CD4-positive, alpha-beta T cell treated with Interleukin-6 for 4 hours (primary cell): ENCODE measurements around the gene TNFRSF1B.
"Not testable (repeated sequence)": the region's sequence is repeated elsewhere in the genome, so short reads cannot be mapped to it uniquely, and the experiment has no call there.

Experiments
- DNase-seq: peaks from one replicate; pipeline ENCODE4 v3.0.0-alpha.2; 2020; ENCODE audit warnings: mixed read lengths

The TNFRSF1B gene

DNA sequence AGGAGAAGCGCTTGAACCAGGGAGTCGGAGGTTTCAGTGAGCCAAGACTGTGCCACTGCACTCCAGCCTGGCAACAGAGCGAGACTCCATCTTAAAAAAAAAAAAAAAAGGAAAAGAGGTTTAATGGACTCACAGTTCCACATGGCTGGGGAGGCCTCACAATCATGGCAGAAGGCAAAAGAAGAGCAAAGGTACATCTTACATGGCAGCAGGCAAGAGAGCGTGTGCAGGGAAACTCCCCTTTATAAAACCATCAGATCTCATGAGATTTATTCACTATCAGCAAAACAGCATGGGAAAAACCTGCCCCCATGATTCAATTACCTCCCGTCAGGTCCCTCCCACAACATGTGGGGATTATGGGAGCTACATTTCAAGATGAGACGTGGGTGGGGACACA is 57.3 kb downstream of the TNFRSF1B start:
- not testable (repeated sequence) for DNase-seq

DNA sequence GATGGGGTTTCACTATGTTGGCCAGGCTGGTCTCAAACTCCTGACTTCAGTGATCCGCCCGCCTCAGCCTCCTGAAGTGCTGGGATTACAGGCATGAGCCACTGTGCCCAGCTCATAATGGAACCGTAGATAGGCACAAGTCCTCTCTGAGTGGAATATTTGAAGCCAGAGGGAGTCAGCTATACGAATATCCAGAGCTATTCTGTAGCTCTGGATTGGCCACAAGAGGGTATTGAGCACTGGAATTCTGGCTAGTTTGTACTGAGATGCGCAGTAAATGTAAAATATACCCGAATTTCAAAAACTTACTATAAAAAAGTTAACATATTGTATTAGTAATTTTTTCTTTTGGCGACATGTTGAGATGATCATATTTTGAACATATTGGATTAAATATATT is 62.2 kb downstream of the TNFRSF1B start:
- no peak for DNase-seq

DNA sequence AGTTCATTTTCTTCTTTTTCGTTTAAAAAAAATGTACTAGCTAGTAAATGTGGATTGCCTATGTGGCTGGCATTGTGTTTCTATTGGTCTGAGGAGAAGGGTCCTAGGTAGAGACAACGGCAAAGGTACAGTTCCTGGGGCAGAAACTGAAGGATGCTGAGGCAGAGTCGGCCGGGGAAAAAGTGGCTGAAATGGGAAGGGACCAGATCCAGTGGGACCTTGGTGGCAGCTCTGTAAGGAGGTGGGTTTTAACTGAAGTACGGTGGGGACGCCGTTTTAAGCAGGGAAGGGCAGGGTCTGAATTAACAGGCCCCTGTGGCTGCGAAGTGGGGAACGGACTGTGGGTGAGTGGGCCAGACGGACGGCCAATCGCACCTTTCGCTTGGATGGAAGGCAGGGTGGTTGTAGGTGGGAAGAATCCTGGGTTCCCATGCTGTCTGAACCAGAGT is 62.6 kb downstream of the TNFRSF1B start:
- DNase-seq = no peak

DNA sequence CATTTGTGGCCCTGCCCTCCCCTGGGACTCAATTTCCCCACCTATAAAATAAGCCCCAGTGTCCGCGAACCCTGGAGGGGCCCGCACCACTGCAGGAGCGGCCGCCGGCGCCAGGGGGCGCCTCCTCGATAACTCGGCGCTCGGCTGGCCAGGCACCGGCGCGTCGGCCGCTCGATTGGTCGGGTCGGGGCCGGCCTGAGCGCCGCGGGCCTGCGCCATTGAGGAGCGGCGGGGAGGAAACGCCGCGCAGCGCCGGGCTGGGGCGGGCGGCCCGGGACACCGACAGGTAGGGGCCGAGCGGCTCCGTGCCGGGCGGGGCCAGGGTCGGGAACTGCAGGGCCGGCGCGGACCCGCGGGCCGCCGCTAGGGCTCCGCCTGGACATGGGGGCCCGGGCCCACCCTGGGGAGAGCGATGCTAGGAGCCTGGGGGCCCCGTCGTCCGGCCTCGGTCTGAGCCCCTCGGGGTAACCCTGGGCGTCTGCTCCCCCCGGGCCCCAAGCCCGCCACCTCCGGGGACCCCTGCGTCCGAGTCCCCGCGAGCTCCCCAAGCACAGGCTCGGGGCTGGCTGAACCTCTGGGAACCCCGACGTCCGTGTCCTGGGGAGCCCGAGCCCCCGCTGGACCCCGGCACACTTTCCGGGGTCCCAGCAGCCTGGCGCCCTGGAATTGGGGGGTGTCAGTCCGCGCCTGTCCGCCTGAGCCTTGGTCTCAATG is 63.2 kb downstream of the TNFRSF1B start, which contains the start of gene VPS13D:
Gene VPS13D, plus strand, starts transcription at position 196 of the 714 bp plus-strand sequence. CDS start 4,237 bp downstream, outside the sequence.
- peak; percentile 90 for DNase-seq

DNA sequence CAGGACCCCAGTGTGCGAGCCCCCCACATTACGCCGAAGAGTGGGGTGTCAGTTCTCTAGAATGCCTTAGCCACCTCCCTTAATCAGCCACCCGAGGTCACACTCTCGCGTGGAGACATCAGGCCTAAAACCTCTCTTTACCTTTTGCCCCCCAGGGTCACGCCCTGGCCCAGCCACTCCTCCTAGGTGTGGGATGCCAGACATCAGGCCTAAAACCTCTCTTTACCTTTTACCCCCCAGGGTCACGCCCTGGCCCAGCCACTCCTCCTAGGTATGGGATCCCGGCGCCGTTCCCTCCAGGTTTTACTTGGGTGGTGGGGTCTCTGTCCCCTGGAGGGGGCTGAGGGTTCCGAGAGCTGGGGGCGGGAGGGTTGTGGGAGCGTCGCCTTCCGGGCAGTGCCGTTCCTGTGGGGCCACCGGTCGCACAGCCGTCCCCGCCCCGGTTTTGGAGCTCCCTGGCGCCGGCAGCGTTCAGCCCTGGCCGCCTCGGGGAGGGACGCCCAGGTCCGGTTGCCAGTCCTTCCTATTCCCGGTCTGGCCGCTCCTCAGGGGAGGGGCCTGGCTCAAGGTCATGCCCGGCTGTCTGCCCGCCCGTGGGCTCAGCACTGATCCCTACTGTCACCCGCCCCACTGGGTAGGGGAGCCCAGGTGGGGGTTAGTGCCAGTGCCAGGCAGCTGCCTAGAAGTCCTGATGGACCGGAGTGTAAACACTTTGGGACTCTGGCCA is 63.9 kb downstream of the TNFRSF1B start:
- no peak for DNase-seq

DNA sequence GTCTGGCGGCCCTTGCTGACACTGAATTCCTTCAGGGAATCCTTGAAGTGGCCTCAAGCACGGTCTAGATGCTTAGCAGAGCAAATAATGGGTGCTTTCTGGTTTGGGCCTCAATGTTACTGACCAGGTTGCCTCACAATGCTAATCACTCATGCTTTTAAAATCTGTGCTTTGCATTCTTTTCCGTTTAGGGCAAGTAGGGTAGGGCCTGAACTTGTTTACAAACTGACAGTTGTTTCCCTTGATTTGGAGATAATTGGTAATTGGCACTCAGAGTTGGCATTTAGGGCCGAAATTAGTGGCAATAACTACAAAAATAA is 64.4 kb downstream of the TNFRSF1B start:
- no peak for DNase-seq

DNA sequence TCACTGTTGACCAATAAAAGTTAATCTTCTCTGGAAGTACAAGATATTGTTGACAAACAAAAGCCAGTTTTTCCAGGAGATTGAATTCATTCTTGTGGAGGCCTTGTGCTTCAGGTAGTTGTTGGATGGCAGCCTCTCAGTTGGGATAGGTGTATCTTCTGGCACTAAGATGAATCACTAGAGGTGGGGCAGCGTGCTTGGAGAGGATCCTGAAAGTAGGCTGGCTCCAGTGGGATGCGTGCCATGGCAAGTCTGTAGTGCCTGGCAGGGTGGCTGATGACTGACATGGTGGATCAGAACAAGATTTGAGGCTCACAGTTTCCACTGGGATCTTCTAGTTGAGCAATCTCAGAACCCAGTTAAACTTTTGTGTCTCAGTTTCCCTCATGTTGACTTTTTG is 65.4 kb downstream of the TNFRSF1B start:
- no peak for DNase-seq

DNA sequence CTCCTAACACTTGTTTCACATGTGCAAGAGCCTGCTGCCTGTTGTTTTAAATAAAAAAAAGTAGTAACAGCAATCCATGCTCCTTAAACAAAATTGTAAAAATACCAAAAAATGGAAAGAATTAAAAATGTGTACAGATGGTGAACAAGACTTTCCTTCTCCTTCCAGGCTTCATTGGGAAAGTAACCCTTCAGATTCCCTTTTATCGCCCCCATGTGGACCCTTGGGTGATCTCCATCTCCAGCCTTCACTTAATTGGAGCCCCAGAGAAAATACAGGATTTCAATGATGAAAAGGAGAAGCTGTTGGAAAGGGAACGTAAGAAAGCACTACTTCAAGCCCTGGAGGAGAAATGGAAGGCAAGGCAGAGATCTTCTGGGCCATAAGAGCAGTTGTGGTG is 77.3 kb downstream of the TNFRSF1B start:
- DNase-seq = peak; percentile 14

DNA sequence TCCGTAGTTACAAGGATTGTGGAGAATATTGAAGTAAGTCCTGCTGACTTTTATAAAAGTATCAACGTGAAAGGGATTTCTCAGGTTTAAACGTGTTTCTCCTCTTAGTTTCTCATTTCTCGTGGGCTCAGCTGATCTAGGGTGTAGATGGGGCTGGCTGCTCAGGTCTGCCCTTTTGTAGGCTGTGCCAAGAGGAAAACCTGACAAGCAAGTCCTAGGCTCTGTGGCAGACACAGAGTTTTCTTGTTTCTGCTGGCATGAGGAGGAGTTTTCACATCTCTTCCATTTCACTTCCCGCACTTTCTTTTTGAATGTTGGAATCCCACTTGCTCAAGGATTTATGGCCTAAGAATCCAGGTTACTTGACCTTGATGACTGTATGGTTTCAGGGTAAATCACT is 77.8 kb downstream of the TNFRSF1B start:
- no peak for DNase-seq

DNA sequence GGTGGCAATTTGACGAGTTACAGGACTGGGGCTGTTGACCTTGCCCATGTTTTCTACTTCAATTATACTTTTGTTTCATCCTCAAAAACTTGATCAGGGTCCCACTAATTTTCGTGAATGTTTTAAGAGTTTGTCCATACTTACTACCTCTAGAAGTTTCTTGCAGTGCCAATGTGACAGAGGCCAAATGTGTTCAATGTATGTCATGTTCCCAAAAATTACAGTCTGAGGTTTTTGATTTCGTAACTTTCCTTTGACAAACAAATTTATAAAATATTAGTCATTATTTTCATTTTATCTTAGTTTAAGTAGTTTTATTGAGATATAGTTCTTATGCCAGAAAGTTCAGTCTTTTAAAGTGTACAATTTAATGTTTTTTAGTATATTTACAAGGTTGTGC is 78.3 kb downstream of the TNFRSF1B start:
- DNase-seq = no peak

DNA sequence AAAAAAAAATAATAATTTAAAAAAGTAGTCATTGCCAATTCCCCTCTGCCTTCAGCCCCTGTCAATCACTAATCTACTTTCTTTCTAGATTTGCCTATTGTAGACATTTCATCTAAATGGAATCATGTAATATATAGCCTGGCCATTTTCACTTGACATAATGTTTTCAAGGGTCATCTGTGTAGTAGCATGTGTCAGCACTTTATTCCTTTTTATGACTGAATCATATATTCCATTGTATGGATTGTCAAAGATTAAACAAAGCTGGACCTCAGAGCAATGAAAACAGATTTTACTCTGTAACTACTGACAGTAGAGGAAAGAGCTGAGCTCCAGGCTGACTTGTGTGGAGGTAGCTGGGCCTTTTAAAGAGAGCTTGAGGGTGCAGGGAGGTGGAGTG is 78.9 kb downstream of the TNFRSF1B start:
- no peak for DNase-seq

DNA sequence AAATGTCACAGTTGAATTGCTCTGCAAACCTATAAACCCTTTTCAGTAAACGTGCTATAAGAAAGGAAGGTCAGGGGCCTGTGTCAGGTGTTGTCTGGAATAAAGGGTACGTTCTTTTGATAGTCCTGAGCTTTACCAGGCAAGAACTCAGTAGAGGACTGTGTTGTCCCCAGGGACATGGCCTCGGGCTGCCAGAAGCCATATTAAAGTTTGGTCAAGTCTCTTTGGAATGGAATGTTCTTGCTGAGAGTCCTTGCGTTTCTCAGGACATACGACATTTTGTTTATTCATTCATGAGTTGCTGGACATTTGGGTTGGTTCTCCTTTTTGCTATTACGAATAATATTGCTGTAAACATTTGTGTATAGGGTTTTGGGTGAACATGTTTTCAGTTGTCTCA is 79.8 kb downstream of the TNFRSF1B start:
- DNase-seq = no peak

DNA sequence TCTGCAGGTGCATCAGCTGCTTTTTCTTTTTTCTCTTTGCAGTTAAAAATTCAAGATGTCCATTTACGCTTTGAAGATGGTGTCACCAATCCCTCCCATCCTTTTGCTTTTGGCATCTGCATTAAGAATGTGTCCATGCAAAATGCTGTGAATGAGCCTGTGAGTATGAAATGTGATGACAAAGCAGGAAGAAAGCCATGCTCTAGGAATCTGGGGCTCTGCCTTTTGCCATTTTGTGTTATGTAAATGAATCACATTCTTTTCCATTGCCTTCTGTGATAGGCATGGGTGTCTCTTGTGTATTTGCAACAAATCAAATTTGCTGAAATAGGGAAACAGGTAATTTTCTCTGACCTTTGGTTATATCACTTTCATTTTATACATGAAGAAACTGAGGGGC is 82.4 kb downstream of the TNFRSF1B start:
- DNase-seq = no peak

DNA sequence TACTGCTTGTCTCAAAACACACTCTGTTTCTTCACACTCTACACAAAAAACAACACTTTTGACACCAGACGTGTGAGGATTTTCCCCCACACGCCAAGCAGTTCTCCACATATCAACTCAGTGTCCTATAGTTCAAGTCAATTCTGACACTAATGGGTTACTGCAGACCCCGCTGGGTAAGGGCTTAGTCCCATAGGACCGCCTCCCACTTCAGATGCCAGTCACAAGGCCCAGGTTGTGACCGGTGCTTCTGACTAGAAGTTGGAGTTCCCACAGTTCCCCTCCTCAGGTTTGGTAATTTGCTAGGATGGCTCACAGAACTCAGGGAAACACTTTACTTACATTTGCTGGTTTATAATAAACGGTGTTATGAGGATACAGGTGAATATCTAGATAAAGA is 83.0 kb downstream of the TNFRSF1B start:
- no peak for DNase-seq

DNA sequence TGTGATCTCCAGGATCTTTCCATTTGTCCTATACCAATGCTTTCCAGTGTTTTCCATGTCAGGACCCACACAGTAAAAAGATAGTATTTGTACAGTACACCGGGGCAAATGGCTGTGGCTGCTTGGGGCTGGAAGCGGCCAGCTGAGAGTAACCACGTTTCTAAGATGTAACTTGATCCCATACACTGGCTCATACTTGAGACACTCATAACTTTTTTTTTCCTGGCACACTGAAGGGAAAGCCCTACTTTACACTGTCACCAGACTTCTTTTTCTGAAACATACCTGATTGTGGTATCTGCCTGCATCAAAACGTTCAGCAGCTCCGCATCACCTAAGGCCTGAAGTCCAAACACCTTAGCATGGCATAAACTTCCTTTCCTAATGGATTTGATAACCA is 84.7 kb downstream of the TNFRSF1B start:
- DNase-seq = no peak

DNA sequence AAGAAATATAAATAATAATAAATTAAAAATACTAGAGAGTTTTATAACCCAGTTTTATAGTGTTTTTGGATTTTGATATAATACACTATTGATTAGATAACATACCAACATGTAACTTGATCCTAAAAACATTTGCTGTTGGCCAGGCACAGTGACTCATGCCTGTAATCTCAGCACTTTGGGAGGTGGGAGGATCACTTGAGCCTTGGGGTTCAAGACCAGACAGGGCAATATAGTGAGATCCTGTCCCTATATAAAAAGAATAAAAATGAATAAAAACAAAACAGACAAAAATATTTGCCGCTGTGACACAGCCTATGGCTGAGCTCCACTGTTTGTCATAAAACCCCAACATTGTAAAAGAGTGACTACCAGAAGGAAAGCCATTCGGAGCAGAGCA is 89.1 kb downstream of the TNFRSF1B start:
- no peak for DNase-seq

DNA sequence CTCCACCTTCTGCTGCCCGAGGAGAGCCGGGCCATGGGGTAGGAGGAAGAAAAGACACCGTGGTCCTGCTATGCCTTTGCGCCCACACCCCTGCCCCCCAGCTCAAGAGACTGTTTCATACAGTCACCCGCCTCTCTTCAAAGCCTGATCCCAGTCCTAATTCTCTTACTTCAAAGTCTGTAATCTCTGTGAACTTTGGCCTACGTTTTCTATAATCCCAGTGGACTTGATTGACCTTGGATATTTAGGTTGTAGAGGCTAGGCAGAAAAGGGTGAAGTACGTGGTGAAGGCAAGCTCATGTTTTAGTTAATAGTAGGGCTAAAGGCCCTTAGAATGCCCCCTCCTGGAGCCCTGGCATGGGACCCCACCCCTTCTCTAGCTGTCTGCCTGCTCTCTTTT is 91.5 kb downstream of the TNFRSF1B start:
- DNase-seq = no peak
